ENCODE measurements around the gene COA3.
A peak's percentile ranks its signal among the peaks of the same experiment; 100 is the strongest.

The COA3 gene

DNA sequence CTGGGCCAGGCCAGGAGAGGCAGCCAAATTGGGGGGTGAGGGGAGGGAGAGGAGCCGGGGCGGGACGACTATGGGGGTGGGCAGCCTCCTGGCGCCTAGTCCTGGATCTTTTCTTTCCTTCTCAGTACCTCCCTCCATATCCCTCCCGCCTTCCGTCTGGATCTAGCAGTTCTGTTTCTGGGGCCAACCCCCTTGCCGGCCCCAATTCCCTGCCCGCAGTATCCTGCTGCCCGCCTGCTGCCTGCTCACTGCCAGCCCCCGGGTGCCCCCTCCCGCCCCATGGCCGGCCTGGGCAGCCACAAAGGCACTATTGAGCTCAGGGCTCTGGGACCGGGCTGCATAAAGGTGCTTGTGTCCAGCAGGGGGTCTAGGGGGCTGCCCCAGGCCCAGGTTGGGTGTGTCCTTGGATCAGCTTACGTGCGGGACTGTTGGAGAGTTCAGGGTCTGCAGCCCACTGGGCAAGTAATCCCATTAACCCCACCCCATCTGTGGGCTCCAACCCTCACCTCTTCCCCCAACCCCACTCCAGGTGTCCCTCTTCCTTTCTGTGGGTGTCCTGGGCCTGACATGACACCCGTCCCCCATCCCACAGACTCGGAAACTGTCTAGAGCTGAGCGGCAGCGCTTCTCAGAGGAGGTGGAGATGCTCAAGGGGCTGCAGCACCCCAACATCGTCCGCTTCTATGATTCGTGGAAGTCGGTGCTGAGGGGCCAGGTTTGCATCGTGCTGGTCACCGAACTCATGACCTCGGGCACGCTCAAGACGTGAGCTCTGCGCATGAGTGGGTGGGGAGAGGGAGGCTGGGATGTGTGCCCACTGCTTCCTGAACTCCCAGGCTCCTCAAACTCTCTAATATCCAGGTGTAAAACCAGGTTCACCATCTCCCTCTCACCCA is 16.1 kb downstream of the COA3 start:
- Histone ChIP-seq H3K4me1 (ENCODE audit: control insufficient read depth, insufficient read depth, low read length, poor library complexity, severe bottlenecking) (peaks cover 21% of the 10 kb centered on the region), H3K9me3 (ENCODE audit: control insufficient read depth, low read length) (no peaks in the 10 kb centered on the region), H3K4me3 (ENCODE audit: insufficient read depth, low read depth, low read length, poor library complexity, severe bottlenecking) (no peak overlapping the region), H3K27ac (ENCODE audit: insufficient read depth, low read length, poor library complexity, severe bottlenecking) (no peak overlapping the region), H3K27me3 (replicated peaks; ENCODE audit: control insufficient read depth, insufficient read depth, low read length, poor library complexity, severe bottlenecking) (peaks cover 57% of the 10 kb centered on the region), H3K36me3 (ENCODE audit: control insufficient read depth, insufficient read depth, low read length) (peaks cover 25% of the 10 kb centered on the region)
- no peak for DNase-seq

DNA sequence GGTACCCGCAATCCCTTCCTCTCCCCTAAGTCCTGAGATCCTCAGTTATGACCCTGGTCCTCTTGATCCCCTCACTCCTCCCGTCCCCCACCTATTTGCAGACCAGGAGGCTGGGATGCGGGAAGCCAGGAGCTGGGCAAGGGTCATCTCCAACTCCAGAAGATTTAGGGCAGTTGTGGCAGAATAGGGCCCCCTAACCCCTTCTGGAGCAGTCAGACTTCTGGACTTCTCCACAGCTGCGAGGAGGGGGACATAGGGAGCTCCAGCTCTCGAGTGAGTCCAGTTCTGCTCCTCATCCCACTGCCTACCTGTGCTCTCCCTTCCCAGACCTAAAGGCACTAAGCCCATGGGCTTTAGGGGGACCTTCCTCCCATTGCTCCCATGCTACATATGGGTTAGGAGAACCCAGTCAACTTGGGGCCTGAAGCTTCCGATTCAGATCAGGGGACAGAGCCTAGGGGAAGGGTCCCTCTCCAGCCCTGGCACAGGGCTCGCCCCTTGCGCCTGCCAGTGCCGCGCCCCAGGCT is 16.8 kb downstream of the COA3 start:
- Histone ChIP-seq H3K36me3 (ENCODE audit: control insufficient read depth, insufficient read depth, low read length) (peaks cover 25% of the 10 kb centered on the region), H3K27me3 (replicated peaks; ENCODE audit: control insufficient read depth, insufficient read depth, low read length, poor library complexity, severe bottlenecking) (peaks cover 57% of the 10 kb centered on the region), H3K27ac (ENCODE audit: insufficient read depth, low read length, poor library complexity, severe bottlenecking) (no peak overlapping the region), H3K4me3 (ENCODE audit: insufficient read depth, low read depth, low read length, poor library complexity, severe bottlenecking) (no peak overlapping the region), H3K9me3 (ENCODE audit: control insufficient read depth, low read length) (no peaks in the 10 kb centered on the region), H3K4me1 (ENCODE audit: control insufficient read depth, insufficient read depth, low read length, poor library complexity, severe bottlenecking) (peaks cover 21% of the 10 kb centered on the region)
- no peak for DNase-seq

DNA sequence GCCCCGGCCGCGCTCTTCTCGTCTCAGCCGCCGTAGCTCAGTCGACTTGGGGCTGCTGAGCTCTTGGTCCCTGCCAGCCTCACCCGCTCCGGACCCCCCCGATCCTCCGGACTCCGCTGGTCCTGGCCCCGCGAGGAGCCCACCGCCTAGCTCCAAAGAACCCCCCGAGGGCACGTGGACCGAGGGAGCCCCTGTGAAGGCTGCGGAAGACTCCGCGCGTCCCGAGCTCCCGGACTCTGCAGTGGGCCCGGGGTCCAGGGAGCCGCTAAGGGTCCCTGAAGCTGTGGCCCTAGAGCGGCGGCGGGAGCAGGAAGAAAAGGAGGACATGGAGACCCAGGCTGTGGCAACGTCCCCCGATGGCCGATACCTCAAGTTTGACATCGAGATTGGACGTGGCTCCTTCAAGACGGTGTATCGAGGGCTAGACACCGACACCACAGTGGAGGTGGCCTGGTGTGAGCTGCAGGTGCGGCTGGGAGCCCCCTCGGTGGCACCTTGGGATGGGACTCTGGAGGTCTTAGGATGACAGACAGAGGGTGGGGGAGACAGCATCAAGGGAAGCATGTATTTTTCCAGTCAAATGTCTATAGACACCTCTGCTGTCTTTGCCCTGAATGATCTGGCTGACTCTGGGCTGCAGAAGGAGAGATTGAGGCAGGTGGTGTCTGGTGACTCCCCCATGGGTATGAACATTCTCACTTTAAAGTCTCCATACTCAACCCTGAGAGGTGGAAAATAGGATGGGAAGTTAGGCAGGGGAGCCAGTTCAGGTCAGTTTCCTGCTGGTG is 17.5 kb downstream of the COA3 start:
- Histone ChIP-seq H3K27me3 (replicated peaks; ENCODE audit: control insufficient read depth, insufficient read depth, low read length, poor library complexity, severe bottlenecking) (peaks cover 57% of the 10 kb centered on the region), H3K27ac (ENCODE audit: insufficient read depth, low read length, poor library complexity, severe bottlenecking) (no peak overlapping the region), H3K9me3 (ENCODE audit: control insufficient read depth, low read length) (no peaks in the 10 kb centered on the region), H3K4me3 (ENCODE audit: insufficient read depth, low read depth, low read length, poor library complexity, severe bottlenecking) (no peak overlapping the region), H3K4me1 (ENCODE audit: control insufficient read depth, insufficient read depth, low read length, poor library complexity, severe bottlenecking) (peaks cover 21% of the 10 kb centered on the region), H3K36me3 (ENCODE audit: control insufficient read depth, insufficient read depth, low read length) (peaks cover 31% of the 10 kb centered on the region)
- no peak for DNase-seq

DNA sequence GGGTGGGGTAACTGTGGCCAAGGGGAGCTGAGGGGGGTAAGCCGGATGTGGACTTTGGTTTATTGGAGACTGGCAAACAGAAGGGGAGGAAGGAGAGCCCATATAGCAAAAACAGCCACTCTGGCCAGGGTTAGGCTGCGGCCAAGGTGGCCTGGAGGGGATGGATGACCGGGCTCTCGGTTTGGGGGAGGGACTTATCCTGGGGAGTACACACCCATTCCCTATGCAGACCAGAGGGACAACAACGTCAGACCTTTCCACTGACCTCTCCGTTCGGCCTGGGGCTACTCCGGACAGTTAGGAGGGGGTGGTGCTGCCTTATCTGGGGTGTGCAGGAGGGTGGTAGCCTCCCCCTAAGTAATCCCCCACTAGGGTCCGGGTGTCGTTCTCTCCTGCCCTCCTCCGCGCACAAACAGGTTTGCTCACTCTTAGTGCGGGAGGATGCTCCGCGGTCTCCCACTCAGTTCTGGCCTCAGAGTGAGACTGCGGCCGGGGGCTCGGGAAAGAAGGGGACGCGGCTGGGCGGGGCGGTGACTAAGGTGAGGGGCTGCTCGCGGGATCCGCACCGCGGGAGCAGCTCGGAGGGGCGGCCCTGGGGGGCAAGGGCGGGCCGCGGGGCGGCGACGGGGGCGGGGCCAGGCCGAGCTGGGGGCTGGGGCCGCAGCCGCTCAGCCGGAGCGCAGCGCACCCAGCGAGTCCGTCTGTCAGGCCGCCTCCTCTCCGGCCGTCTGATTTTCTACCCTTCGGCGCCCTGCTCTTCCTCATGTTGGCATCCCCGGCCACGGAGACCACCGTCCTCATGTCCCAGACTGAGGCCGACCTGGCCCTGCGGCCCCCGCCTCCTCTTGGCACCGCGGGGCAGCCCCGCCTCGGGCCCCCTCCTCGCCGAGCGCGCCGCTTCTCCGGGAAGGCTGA is 18.3 kb downstream of the COA3 start, which contains the start of gene WNK4:
Gene WNK4 (plus strand): TSS at position 675 of the 915 bp plus-strand sequence. CDS start 89 bp downstream, at position 764.
- peaks cover 34% of the 10 kb centered on the region for H3K36me3 ChIP-seq (ENCODE audit: control insufficient read depth, insufficient read depth, low read length)
- no peak for DNase-seq
- no peak within 1 kb of the TSS for H3K4me3 ChIP-seq (ENCODE audit: insufficient read depth, low read depth, low read length, poor library complexity, severe bottlenecking)
- peaks cover 50% of the 10 kb centered on the region for H3K27me3 ChIP-seq (replicated peaks; ENCODE audit: control insufficient read depth, insufficient read depth, low read length, poor library complexity, severe bottlenecking)
- H3K4me1 ChIP-seq (ENCODE audit: control insufficient read depth, insufficient read depth, low read length, poor library complexity, severe bottlenecking) = peaks cover 19% of the 10 kb centered on the region
- H3K9me3 ChIP-seq (ENCODE audit: control insufficient read depth, low read length) = no peaks in the 10 kb centered on the region
- no peak within 1 kb of the TSS for H3K27ac ChIP-seq (ENCODE audit: insufficient read depth, low read length, poor library complexity, severe bottlenecking)

DNA sequence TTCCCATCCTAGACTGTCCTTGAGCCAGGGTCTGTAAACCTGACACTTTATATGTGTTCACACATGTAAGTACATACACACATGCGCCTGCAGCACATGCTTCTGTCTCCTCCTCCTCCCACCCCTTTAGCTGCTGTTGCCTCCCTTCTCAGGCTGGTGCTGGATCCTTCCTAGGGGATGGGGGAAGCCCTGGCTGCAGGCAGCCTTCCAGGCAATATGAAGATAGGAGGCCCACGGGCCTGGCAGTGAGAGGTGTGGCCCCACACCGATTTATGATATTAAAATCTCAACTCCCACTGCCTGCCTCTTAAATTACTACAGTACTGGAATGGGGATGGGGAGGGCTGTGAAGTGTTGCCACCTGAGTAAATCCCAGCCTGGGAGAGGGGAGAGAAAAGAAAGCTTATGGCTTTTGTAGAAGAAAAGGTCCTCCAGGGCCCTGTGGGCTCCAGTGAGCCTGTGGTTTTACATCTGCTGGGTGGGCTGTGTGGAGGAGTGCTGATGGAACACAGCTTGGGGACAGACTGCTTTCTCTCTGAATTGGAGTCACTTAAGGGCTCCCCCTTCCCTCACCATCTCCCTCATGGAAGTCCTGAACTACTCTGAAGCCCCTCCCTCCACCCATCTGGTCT is 19.1 kb downstream of the COA3 start:
- Histone ChIP-seq H3K4me3 (ENCODE audit: insufficient read depth, low read depth, low read length, poor library complexity, severe bottlenecking) (no peak overlapping the region), H3K4me1 (ENCODE audit: control insufficient read depth, insufficient read depth, low read length, poor library complexity, severe bottlenecking) (peaks cover 14% of the 10 kb centered on the region), H3K27me3 (replicated peaks; ENCODE audit: control insufficient read depth, insufficient read depth, low read length, poor library complexity, severe bottlenecking) (peaks cover 43% of the 10 kb centered on the region), H3K36me3 (ENCODE audit: control insufficient read depth, insufficient read depth, low read length) (peaks cover 41% of the 10 kb centered on the region), H3K9me3 (ENCODE audit: control insufficient read depth, low read length) (no peaks in the 10 kb centered on the region), H3K27ac (ENCODE audit: insufficient read depth, low read length, poor library complexity, severe bottlenecking) (no peak overlapping the region)
- DNase-seq = no peak

DNA sequence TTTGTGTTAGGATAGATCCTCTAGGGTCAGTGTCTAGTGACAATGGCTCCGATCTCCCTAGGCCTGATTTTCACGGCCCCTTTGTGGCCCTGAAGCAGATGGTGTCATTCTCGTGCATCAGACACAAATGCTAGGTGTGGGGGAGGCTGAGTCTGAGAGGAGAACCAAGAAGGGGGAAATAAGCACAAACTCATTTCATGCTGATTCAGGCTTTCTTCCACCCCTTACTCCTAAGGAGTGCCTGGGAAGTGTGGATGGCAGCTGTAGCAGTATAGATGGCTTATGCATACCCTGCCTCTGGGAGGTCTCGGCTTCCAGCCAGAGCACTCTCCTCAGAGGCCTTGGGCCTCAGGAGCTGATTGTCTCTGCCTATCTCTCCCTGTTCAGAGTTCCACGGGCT is 19.9 kb downstream of the COA3 start:
- H3K4me3 ChIP-seq (ENCODE audit: insufficient read depth, low read depth, low read length, poor library complexity, severe bottlenecking) = no peak overlapping the region
- H3K9me3 ChIP-seq (ENCODE audit: control insufficient read depth, low read length) = no peaks in the 10 kb centered on the region
- H3K27ac ChIP-seq (ENCODE audit: insufficient read depth, low read length, poor library complexity, severe bottlenecking) = no peak overlapping the region
- no peak for DNase-seq
- peaks cover 34% of the 10 kb centered on the region for H3K27me3 ChIP-seq (replicated peaks; ENCODE audit: control insufficient read depth, insufficient read depth, low read length, poor library complexity, severe bottlenecking)
- peaks cover 16% of the 10 kb centered on the region for H3K4me1 ChIP-seq (ENCODE audit: control insufficient read depth, insufficient read depth, low read length, poor library complexity, severe bottlenecking)
- H3K36me3 ChIP-seq (ENCODE audit: control insufficient read depth, insufficient read depth, low read length) = peaks cover 42% of the 10 kb centered on the region

DNA sequence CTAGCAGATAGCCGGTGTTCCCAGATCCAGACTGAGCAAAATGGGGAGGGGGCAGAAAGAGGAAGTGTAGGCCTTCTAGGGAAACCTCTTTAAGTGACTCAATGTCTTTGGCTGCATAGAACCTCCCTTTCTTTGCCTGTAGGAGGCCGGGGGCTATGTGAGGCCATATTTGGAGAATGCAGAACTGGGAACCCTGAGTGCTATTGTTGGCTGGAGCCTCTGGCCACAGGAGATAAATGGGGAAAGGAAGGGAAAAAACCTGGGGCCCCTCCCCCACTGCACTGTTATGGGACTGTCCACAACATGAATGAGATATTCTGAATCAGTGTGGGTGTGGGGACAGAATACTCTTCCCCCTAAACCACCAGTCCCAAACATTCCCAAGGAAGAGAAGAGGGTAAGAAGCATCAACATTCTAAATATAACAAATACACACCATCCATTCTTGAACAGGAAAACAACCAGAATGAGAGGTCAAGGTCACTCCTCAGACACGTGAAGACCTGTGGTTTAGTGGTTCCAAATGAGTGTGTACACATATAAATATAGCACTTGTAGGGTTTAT is 22.9 kb downstream of the COA3 start:
- no peaks in the 10 kb centered on the region for H3K9me3 ChIP-seq (ENCODE audit: control insufficient read depth, low read length)
- peaks cover 42% of the 10 kb centered on the region for H3K36me3 ChIP-seq (ENCODE audit: control insufficient read depth, insufficient read depth, low read length)
- H3K27ac ChIP-seq (ENCODE audit: insufficient read depth, low read length, poor library complexity, severe bottlenecking) = no peak overlapping the region
- no peak overlapping the region for H3K4me3 ChIP-seq (ENCODE audit: insufficient read depth, low read depth, low read length, poor library complexity, severe bottlenecking)
- DNase-seq = no peak
- H3K27me3 ChIP-seq (replicated peaks; ENCODE audit: control insufficient read depth, insufficient read depth, low read length, poor library complexity, severe bottlenecking) = peaks cover 5% of the 10 kb centered on the region
- H3K4me1 ChIP-seq (ENCODE audit: control insufficient read depth, insufficient read depth, low read length, poor library complexity, severe bottlenecking) = peaks cover 10% of the 10 kb centered on the region

DNA sequence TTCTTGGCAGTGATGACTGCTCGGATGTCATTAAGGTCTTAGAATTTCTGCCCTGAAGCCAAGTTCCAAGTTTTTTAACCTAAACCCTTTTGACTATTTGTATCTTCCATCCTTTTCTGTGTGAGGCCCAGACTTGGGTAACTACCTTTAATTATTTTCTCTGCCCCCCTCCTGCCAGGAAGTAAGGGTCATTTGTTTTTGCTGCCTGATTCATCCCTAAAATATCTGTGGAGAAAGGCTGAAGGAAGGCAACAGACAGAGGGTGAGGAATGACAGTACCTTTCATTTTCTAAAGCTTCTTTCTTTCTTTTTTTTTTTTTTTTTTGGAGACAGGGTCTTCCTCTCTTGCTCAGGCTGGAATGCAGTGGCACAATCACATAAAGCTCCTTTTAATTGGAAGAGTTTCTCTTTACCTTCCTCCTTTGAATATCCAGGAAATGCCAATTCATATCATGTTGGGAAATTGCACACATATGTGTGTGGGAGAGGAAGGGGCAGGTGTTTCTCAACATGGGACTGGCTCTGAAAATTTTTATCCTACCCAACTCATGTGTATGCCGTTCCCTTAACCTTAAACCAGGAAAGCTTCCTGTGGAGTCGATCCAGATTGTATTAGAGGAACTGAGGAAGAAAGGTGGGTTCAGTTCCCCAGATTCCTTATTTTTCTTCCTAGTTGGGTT is 24.3 kb downstream of the COA3 start:
- H3K4me1 ChIP-seq (ENCODE audit: control insufficient read depth, insufficient read depth, low read length, poor library complexity, severe bottlenecking) = peaks cover 6% of the 10 kb centered on the region
- no peaks in the 10 kb centered on the region for H3K9me3 ChIP-seq (ENCODE audit: control insufficient read depth, low read length)
- peaks cover 34% of the 10 kb centered on the region for H3K36me3 ChIP-seq (ENCODE audit: control insufficient read depth, insufficient read depth, low read length)
- no peak overlapping the region for H3K27ac ChIP-seq (ENCODE audit: insufficient read depth, low read length, poor library complexity, severe bottlenecking)
- DNase-seq = no peak
- peak overlapping the region; percentile 85 for H3K4me3 ChIP-seq (ENCODE audit: insufficient read depth, low read depth, low read length, poor library complexity, severe bottlenecking)
- no peaks in the 10 kb centered on the region for H3K27me3 ChIP-seq (replicated peaks; ENCODE audit: control insufficient read depth, insufficient read depth, low read length, poor library complexity, severe bottlenecking)
